ENCODE results near the gene HEPH. TPM values are rescaled to one million over a fixed set of nuclear protein-coding genes. Genes with fewer than 3 reads are reported as not detected.

The HEPH gene
- total RNA-seq, 1 donor from 2014 or later: 16.9 TPM

DNA sequence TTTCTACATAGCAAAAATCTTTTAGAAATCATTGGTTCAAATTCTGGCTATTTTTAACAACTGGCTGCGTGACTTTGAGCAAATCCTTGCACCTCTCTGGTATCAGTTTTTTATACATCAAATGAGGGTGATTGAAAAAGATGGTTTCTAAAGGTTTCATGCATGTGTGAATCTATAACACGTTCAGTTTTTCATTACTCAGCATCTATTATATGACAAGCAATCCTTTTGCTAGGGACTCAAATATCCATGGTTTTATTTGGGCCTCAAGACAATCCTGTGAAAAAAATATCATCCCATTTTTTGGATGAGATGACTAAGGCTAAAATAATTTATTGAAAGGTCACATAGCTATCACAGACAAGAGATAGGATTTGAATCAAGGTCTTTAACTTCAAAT is 884 bp downstream of the HEPH start:
- DNase-seq (no peak), ATAC-seq (no peak)
- no peaks in the 10 kb centered on the region for H3K9me3 ChIP-seq
- no peak overlapping the region for H3K27ac ChIP-seq
- peak overlapping the region; percentile 36 for H3K4me3 ChIP-seq
- H3K4me1 ChIP-seq: no peaks in the 10 kb centered on the region
- H3K27me3 ChIP-seq: no peaks in the 10 kb centered on the region
- intact Hi-C loops (cut with DNase I): no loop called here
- TF ChIP-seq, protein P1, sequence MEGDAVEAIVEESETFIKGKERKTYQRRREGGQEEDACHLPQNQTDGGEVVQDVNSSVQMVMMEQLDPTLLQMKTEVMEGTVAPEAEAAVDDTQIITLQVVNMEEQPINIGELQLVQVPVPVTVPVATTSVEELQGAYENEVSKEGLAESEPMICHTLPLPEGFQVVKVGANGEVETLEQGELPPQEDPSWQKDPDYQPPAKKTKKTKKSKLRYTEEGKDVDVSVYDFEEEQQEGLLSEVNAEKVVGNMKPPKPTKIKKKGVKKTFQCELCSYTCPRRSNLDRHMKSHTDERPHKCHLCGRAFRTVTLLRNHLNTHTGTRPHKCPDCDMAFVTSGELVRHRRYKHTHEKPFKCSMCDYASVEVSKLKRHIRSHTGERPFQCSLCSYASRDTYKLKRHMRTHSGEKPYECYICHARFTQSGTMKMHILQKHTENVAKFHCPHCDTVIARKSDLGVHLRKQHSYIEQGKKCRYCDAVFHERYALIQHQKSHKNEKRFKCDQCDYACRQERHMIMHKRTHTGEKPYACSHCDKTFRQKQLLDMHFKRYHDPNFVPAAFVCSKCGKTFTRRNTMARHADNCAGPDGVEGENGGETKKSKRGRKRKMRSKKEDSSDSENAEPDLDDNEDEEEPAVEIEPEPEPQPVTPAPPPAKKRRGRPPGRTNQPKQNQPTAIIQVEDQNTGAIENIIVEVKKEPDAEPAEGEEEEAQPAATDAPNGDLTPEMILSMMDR (IDR thresholded peaks at IDR 0.05): no peak
- no peaks in the 10 kb centered on the region for H3K36me3 ChIP-seq

DNA sequence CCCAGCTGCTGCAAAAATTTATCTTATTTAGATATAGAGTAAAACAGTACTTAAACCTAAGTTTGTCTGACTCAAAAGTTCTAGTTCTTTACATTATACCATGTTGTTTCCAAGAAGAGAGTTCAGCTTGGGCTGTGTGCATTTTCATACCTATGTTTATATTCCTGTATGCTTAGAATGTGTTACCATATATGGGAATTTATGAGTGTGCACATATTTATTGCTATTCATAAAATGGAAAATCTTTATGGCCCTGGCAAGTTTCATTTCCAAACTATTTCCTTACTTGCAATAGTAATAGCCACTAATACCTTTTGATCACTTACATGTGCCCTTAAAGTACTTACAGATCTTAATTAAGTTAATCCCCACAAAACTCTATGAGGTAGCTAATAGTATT is 2.6 kb downstream of the HEPH start:
- intact Hi-C loops (cut with DNase I): no loop called here
- H3K27ac ChIP-seq: no peak overlapping the region
- H3K4me1 ChIP-seq: no peaks in the 10 kb centered on the region
- TF ChIP-seq, protein P1 (IDR thresholded peaks at IDR 0.05): no peak
- no peaks in the 10 kb centered on the region for H3K9me3 ChIP-seq
- H3K27me3 ChIP-seq: no peaks in the 10 kb centered on the region
- no peak for DNase-seq
- H3K36me3 ChIP-seq: no peaks in the 10 kb centered on the region
- no peak for ATAC-seq
- no peak overlapping the region for H3K4me3 ChIP-seq

GRCh38 chrX:66167431-66167830 is 3.4 kb downstream of the HEPH start:
- TF ChIP-seq, protein P1 (IDR thresholded peaks at IDR 0.05): no peak
- Histone ChIP-seq H3K27ac (no peak overlapping the region), H3K4me3 (no peak overlapping the region), H3K4me1 (no peaks in the 10 kb centered on the region), H3K9me3 (no peaks in the 10 kb centered on the region), H3K36me3 (no peaks in the 10 kb centered on the region), H3K27me3 (no peaks in the 10 kb centered on the region)
- intact Hi-C loops (cut with DNase I): no loop called here
- DNase-seq (no peak), ATAC-seq (no peak)

GRCh38 chrX:66176134-66176533 is 12.1 kb downstream of the HEPH start:
- H3K27me3 ChIP-seq: no peaks in the 10 kb centered on the region
- H3K36me3 ChIP-seq: no peaks in the 10 kb centered on the region
- H3K27ac ChIP-seq: no peak overlapping the region
- no peak overlapping the region for H3K4me3 ChIP-seq
- DNase-seq: no peak
- TF ChIP-seq, protein P1 (IDR thresholded peaks at IDR 0.05): no peak
- no peak for ATAC-seq
- H3K4me1 ChIP-seq: no peaks in the 10 kb centered on the region
- H3K9me3 ChIP-seq: peaks cover 9% of the 10 kb centered on the region
- intact Hi-C loops (cut with DNase I): no loop called here

- Histone ChIP-seq H3K9me3 (no peaks in the 10 kb centered on the region), H3K27me3 (no peaks in the 10 kb centered on the region), H3K36me3 (no peaks in the 10 kb centered on the region), H3K4me3 (no peak overlapping the region), H3K4me1 (no peaks in the 10 kb centered on the region), H3K27ac (no peak overlapping the region)
- ATAC-seq: no peak
- intact Hi-C loops (cut with DNase I): no loop called here
- no peak for DNase-seq
- TF ChIP-seq, protein P1 (IDR thresholded peaks at IDR 0.05): no peak
Measured at GRCh38 chrX:66191563-66191962, 27.5 kb downstream of the HEPH start.

DNA sequence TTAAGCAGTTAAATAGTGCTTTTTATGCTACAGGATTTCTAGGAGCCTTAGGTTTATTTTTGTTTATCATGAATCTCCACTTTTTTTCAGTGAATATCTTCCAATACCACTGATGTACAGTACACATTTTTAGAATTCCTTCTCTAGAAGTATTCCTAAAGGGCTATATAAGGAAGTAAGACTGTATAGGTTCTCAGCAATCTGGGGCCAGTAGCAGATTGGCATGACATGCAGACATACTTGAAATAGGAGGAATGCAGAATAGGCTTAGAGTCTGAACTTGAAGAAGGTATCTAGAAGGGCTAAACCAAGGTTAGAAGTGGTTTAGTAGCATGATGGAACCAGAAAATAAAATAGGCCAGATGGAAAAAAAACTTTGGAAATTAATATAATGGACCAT is 29.8 kb downstream of the HEPH start:
- Histone ChIP-seq H3K4me3 (no peak overlapping the region), H3K4me1 (no peaks in the 10 kb centered on the region), H3K36me3 (no peaks in the 10 kb centered on the region), H3K27me3 (no peaks in the 10 kb centered on the region), H3K27ac (no peak overlapping the region), H3K9me3 (no peaks in the 10 kb centered on the region)
- intact Hi-C loops (cut with DNase I): no loop called here
- TF ChIP-seq, protein P1 (IDR thresholded peaks at IDR 0.05): no peak
- no peak for ATAC-seq
- DNase-seq: no peak
